ENCODE results near the gene SLC25A23.

DNA sequence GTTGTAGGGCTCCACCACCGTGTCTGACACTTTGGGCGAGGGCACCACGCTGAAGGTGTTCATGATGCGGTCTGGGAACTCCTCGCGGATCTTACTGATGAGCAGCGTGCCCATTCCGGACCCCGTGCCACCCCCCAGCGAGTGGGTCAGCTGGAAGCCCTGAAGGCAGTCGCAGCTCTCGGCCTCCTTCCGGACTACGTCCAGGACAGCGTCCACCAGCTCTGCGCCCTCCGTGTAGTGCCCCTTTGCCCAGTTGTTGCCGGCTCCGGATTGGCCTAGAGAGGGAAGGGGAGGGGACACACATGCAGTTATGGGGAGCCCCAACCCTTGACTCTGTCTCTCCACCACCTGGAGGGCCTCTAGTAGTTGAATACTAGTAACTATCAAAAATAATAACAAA lies 36.4 kb upstream of the SLC25A23 start:
- no peak for TF ChIP-seq POLR2A (IDR thresholded peaks at IDR 0.05; ENCODE audit: low read length)
- TF ChIP-seq GATA1 (IDR thresholded peaks at IDR 0.05; ENCODE audit: low read depth, low read length): no peak
